ENCODE results near the gene FTO.
"Not testable (repeated sequence)": the region's sequence is repeated elsewhere in the genome, so short reads cannot be mapped to it uniquely, and the experiment has no call there.

Gene FTO

DNA sequence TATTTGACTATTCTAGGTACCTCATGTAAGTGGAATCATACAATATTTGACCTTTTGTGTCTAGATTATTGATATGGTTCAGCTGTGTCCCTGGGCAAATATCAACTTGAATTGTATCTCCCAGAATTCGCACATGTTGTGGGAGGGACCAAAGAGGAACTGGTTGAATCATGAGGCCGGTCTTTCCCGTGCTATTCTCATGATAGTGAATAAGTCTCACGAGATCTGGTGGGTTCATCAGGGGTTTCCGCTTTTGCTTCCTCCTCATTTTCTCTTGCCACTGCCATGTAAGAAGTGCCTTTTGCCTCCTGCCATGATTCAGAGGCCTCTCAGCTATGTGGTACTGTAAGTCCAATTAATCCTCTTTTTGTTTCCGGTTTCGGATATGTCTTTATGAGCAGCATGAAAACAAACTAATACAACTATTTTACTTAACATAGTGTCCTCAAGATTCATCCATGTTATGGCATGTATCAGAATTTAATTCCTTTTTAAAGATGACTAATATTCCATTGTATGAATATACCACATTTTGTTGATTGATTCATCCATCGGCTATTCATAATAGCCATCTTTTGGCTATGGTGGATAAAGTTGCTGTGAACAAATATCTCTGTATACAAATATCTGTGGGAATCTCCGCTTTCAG is 129.1 kb downstream of the FTO start:
- no peak for DNase-seq

DNA sequence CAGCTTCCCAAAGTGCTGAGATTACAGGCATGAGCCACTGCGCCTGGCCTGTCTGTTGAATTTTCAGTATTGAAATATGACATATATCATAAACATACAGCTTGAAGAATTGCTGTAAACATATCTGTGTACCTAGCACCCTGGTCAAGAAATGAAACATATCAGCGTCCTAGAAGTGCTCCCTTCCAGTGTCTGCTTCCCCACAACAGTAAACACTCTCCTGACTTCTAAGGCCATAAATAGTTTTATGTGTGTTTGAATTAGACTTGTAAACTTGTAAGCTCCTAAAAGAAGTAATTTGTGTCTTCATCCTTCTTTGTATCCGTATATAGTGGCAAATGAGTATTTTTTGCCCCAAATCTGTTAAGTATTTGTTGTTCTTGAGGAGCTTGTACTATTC is 132.2 kb downstream of the FTO start:
- no peak for DNase-seq

DNA sequence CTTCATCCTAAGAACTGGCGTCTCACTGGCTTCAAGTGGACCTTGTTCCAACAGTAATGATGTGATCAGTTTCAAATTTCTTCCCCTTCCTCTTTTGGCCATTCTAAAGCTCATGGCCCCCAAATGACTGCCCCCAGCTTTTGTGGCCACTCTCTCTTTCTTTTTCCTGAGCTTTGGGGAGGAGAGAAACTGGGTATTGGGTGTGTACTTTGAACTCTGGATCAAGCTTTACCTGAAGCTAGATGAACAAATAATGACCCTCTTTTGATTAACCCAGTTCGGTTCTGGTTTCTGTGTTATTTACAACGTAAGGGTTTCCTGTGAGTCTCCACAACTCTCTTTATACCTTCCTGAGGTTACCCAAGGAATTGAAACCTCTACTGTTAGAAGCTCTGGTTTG is 132.7 kb downstream of the FTO start:
- no peak for DNase-seq

DNA sequence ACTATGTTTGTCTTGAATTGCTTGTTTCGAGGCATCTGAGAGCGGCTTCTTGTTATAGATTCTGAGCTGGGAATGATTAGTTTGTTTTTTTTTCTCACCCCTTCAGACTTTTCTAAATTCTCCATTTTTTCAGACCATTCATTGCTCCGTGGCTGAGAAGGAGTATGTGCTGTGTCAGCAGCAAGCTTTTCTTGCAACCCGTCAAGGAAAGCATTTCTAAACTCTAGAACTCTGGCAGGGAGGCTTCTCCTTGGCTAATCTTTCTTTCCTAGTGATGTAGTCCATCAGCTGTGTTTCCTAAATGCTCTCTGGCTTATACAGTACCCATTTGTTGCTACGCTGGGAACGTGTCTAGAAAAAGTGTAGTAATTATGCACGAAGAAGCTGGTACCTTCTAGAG is 133.5 kb downstream of the FTO start:
- DNase-seq, result no peak

DNA sequence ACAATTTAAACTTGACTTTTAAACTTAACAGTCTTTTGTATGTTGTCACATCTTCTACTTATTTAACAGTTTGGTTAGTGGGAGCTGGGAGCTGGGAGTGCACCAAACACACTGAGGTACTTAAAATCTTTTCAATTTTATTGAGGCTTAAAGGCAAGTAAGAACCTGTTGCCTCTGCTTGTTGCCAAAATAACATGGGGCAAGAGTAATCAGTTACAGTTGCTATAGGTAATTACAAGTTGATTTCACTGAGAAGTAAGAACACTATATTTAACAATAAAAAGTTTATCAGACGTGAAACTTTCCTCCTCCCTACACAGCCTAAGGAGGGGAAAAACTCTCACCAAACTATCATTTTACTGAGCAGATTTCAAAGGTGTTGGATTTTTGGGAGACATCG is 135.2 kb downstream of the FTO start:
- DNase-seq, result no peak

DNA sequence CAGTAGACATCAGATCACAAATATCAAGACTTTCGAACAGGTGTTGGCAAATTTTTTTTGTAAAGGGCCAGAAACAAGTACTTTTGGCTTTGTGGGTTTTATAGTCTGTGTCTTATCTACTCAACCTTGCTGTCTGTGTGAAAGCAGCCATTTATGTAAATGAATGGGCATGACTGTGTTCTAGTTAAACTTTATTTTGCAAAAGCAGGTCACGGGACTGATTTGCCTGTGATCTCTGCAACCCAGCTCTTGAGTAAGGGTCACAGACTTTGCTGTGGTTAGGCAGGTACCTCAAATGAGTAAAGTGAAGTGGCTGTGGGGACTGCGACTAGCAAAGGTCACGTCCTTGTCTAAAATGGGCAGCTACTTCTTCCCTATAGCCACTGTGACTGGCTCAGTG is 136.5 kb downstream of the FTO start:
- DNase-seq, result no peak

DNA sequence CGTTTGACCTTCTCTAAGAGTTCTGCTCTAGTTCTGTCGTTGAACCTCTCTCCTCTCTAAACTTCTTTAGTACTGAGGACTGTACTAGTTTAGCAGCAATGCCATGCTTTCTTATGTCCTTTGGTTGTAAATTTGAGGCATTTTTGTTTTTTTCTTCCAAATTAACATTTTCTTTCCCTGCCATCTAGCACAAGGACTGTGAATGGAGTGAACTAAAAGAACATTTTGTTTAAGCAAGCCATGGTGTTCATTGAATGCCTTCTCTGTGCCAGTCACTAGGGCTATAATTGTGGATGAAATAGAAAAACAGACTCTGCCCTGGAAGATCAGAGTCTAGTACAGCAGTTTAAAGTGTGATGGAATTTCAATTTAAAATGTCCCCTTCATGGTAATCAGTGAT is 137.9 kb downstream of the FTO start:
- no peak for DNase-seq

DNA sequence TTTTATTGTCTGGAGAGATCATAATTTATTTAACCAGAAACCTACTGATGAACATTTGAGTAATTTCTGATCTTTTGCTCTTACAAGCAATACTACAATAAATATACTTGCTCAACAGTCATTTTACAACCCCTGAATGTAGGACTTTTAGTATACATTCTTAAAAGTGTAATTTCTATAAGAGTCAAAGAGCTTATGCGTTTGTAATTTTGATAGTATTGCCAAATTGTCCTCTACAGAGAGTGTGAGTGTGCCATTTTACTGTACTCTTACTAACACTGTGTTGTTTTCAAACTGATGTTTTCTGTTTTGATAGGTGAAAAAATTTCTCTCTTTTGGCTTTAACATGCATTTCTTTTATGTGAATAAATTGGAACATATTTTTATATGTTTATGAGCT is 139.1 kb downstream of the FTO start:
- DNase-seq, result no peak

DNA sequence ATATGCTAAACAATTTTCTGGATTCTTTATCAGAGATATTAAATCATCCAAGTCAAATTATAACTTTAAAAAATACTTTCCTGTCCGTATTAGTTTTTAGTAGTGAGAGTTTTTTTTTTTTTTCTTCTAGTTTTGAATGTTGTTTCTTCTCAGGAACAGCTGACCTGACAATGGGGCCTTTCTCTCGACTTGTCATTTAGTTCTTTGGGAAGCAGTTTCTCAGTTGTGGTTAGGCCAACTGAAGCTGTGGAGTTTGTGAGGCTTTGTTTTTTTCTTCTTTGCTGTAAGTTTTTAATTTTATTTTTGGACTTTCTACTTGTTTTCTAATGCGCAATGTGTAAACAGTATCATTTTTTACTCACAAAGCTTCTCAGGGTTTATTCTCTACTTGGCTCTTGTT is 140.8 kb downstream of the FTO start:
- no peak for DNase-seq

DNA sequence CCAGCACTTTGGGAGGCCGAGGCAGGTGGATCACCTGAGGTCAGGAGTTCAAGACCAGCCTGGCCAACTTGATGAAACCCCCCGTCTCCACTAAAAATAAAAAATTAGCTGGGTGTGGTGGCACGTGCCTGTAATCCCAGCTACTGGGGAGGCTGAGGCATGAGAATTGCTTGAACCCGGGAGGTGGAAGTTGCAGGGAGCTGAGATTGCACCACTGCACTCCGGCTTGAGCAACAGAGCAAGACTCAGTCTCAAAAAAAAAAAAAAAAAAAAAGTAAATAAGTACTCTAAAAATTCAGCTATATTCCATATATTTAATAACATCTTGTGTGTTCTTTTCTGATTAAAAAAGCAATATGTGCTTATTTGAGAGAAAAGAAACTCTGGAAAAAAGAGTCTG is 142.6 kb downstream of the FTO start:
- not testable (repeated sequence) for DNase-seq

DNA sequence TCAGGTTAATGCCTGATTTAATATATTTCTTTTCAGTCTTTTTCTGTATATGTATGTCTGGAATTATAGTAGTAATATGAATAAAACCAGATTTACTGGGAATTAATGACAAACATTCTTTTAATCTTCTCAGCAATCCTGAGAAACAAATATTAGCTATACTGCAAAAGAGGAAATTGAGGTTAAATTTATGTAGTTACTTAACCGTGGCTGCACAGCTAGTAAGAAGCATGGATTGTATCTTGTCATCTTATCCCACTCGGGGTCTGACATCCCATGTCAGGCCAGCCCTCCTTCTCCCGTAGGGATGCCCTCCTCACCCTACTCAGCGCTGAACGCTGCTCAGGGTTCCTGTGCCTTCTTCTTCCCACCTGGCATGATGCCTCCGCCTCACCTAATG is 143.0 kb downstream of the FTO start:
- DNase-seq, result no peak

DNA sequence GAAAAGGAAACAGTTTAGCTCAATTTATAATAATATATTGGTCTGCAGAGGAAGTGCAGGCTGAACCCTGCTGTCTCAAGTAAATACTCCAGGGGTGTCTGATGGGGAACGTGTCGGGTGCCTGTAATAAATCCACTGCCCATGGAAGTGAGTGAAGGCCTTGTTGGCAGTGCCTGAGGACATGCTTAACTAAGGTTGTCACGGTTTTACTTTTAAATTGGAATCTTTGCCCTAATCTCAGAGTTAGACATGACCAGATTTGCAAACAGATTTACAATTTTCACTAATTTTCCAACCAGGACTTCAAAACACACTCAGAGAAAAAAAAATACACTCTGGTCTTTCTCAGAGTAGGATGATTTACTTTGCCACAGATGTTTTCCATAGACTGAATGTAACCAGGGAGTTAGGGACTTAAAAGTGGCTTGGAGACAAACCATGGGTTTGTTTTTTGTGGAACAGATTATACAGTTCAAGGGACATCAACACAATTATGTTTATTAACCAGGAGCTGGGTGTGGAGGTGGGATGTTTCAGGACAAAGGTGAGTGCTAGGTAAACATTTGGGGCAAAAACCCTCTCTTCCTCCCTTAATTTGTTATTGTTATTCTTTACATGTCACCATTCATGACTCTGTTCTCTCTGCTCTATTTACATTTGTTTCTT is 144.5 kb downstream of the FTO start:
- no peak for DNase-seq

DNA sequence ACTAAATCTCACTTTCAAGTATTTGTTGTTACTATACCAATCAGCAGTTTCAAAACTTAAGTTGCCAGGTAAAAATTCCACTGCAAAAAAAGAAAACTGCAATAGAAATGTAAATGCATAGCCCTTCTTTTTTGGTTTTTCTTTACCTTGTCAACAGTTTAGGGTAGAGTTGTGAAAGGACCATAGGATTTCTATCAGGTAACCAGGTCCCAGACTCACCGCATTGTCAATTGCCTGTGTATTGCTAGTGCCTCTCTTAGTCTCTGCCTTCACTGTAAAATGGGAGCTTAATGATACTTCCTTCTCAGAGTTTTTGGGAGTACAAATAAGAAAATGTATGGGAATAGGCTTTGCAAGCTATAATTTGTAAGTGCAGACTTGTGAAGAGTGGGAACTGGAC is 145.0 kb downstream of the FTO start:
- DNase-seq, result no peak

DNA sequence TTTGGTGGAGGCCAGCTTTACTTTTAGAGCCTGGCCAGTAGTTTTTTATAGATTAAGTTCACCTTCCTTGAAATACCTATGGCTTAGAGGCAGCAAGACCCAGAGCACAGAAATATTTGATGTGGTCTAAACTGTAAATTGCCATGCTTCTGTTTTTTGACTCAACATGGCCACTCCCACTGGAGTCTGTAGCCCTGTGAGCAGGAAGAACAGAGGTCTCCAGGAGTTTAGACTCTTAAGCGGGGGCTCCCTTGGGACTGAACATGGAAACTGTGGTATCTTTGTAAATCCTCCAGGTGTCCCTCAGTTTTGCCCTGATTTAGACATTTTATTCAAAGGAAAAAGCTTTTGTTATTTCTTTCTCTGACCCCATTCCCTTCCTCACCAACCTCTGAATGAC is 145.6 kb downstream of the FTO start:
- DNase-seq, result no peak

DNA sequence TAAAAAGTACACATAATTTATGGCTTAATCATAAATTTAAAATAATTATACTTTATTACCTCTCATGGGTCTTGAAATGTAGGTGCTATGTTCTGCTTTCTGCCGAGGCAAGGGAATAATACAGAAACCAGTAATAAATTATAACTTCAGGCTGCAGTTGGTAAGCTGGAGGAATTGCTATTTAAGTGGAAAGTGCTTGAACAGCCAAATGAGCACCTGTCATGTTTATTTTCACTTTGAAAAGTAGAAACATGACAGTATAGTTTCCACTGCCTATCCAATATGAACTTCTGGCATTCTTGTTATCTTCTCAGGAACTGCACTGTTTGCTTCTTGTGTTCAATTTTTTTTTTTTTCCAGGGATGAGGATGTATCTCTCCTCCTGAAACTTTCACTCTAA is 146.0 kb downstream of the FTO start:
- DNase-seq, result no peak

DNA sequence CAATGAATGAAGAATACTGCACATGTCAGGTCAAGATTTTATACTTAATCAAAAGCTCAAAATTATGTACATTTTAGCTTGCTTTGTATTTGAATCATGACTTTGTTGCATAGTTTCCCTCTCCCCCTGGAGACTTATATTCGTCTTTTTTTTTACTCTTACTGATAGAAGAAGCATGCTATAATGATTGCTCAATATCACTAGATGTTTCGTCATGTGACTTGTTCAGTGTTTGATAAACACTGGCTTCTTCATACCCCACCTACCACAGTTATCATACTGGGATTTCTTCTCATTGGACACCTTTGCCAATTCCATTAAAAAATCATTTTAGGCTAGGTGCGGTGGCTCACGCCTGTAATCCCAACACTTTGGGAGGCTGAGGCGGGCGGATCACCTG is 148.7 kb downstream of the FTO start:
- DNase-seq, result no peak

DNA sequence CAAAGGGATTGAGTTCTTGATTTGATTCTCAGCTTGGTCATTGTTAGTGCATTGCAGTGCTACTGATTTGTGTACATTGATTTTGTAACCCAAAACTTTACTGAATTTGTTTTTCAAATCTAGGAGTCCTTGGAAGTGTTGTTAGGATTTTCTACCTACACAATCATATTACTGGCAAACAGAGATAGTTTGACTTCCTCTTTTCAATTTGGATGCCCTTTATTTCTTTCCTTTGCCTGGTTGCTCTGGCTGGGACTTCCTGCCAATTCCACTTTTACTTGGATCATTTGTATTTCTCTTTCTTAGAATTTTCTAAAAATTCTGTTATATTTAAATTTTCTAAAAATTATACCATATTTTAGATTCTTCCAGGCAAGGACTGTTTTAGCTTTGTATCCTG is 151.1 kb downstream of the FTO start:
- DNase-seq, result no peak

DNA sequence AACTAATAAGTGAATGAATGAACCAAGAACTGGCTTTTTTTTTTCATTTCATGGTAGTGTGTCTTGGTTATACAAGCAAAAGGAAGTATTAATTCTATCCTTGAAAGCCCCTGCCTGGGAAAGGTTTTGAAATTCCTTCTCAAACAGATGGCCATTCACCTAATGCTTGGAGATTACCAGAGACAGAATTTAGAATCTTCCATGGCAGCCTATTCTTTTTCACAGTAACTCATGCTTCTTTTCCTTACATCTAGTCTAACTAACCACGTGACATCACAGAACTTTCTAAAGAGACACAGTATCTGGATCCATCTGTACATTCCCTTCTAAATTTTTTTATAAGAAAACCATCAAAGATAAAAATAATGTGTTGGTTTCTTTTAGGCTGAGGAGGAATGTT is 151.6 kb downstream of the FTO start:
- DNase-seq, result no peak

DNA sequence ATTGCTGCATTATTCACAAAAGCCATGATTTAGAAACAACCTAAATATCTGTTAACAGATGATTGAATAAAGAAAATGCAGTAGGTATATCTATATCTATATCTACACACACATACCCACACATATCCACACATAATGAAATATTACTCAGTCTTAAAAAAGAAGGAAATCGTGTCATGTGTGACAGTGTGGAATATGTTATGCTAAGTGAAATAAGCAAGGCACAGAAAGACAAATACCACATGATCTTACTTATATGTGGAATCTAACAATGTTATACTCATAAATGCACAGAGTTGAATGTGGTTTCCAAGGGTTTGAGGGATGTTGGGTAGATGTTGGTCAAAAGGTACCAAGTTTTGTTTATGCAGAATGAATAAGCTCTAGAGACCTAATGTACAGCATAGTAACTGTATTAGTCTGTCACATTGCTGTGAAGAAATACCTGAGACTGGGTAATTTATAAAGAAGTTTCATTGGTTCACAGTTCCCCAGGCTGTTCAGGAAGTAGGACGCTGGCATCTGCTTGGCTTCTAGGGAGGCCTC is 156.1 kb downstream of the FTO start:
- no peak for DNase-seq

DNA sequence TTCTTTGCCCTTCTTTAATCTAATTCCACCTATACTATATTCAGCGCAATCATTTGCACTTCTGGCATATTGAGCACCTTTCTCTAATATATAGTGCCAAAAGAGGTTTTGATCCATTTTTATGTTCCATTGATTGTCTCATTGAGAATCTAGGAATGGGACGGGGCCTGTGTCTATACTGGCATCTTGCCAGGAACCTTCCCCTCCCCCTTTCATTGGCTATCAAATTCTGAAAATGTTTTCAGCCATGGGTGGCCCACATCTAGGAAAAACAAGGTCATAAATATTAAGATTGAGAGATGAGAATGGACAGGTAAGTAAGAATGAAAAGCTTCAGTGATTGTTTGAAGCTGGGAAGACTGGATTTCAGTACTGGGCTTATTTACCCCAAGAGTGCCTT is 159.9 kb downstream of the FTO start:
- no peak for DNase-seq

DNA sequence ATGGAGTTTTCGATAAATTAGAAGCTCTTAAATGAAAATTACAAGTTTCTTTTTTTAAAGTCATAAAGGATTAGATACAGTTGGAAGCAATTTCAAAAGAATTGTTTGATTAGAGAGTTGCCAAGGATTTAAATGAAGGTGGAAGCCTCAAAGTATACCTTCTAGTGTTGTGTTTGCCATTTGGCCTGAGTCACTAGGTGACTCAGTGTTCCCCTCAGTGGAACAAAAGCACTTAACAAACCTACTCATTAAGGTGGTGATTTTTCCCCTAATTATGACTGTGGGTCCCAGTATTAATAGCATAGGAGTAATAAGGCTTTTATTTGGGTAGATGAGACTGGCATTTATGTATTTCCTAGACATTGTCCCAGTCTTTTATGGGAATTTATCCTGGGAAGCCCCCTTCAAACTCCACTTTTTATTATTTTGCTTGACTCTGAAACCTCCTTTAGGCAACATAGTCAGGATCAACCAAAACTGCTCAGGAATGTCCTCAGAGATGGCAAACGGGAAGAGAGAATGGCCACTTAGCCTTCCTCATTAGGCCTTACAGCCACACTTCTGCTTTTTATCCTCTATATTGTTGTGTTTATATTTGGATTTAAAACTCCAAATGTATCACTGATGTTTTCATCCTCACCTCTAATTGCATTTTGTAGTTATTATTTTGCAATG is 161.0 kb downstream of the FTO start:
- DNase-seq, result no peak

DNA sequence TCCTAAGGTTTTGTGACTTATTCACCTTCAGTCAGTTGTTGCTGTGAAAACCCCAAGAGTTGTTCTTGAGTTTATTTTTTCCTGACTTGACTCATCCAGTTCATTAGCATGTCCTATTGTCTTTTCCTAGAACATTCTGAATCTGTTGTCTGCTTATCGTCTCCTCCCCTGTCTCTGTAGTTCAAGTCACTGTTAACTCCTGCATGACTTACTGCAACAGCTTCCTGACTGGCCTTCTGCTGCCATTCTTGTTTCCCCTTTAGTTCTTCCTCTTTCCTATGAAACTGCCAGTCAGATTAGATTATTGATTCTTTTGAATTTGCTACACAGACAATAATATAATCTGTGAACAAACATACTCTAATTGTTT is 161.5 kb downstream of the FTO start:
- DNase-seq, result no peak

DNA sequence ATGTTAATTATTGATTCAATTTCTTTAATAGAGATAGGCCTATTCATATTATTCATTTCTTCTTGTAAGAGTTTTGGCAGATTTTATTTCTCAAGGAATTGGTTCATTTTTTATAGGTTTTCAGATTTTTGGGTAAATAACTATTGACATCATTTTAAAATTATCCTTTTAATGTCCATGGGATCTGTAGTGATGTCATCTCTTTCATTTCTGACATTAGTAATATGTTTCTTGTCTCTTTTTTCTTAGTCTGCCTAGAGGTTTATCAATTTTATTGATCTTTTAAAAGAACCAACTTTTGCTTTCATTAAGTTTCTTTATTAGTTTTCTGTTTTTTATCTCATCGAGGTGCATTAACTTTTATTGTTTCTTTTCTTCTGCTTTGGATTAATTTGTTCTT is 162.6 kb downstream of the FTO start:
- DNase-seq, result no peak

DNA sequence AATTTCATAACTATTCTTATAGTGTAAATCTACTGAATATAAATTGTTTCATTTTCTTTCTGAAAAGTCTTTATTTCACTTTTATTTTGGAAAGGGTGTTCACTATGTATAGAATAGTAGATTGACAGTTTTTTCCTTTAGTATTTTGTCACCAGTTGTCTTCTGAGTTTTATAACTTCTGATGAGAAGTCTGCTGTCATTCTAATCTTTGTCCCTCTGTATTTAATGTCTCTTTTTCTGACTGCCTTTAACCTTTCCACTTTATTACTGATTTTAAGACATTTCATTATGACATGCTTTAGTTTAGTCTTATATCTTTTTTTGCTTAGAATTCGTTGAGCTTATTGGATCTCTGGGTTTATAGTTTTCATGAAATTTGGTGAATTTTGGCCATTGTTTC is 166.9 kb downstream of the FTO start:
- no peak for DNase-seq

Measured in NK-92 treated with Interleukin-12 subunit alpha and Interleukin-12 subunit beta, amount 100 ng/mL, for 24 hours (cell line).